ENCODE data around the gene CSNK1D. TPM values are rescaled to one million over a fixed set of nuclear protein-coding genes. Genes with fewer than 3 reads are reported as not detected.
"Not testable (repeated sequence)": the region's sequence is repeated elsewhere in the genome, so short reads cannot be mapped to it uniquely, and the experiment has no call there.

Gene CSNK1D
- total RNA-seq, 1 experiment from 2014 or later, result 196 TPM

DNA sequence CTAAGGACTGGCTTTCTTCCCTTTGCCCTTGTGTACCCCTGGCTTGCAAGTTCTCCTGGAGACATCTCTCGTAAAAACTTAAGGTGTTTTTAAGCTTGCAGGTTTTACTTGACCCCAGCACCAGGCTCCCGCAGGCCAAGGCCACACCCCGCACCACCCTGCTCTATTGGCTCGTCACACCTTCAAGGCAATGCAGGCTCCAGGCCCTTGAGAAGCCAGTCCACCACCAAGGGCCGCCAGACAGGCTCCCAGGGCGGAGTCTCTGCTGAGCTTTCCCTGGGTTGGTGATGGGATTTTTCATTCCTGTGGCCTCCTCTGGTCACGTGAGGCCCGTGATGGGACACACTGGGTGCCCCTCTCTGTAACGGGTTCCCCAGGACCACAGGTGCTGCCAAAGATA is 9.9 kb downstream of the CSNK1D start:
- H3K36me3 Mint-ChIP-seq (ENCODE audit: insufficient read depth, unreplicated experiment), result peaks cover 100% of the 10 kb centered on the region

DNA sequence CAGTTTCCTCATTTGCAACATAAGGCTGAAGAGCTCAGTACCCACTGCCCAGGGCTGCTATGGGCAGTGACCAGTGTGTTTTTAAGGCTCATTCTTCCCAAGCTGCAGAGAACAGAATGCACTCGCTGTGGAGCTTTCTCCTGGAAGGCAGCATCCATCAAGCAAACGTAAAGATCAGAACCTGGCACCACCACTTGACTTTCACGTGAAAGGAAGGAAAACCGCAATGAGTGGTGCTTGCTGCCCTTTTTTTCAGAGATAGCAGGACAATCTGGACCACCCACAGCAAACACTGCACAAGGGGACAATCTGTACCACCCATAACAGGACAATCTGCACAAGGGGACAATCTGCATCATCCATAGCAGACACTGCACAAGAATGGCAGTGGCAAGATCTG is 11.2 kb downstream of the CSNK1D start:
- Mint-ChIP-seq H3K9me3 (ENCODE audit: unreplicated experiment) (no peaks in the 10 kb centered on the region), H3K27me3 (ENCODE audit: insufficient read depth, unreplicated experiment) (no peaks in the 10 kb centered on the region), H3K36me3 (ENCODE audit: insufficient read depth, unreplicated experiment) (peaks cover 100% of the 10 kb centered on the region), H3K27ac (ENCODE audit: unreplicated experiment) (no peak overlapping the region), H3K4me3 (ENCODE audit: unreplicated experiment) (no peak overlapping the region), H3K4me1 (ENCODE audit: low read depth, unreplicated experiment) (peaks cover 18% of the 10 kb centered on the region)
- Histone ChIP-seq H3K36me3 (ENCODE audit: control insufficient read depth, insufficient read depth, low read length) (peaks cover 18% of the 10 kb centered on the region), H3K4me3 (ENCODE audit: low read depth, low read length) (no peak overlapping the region), H3K9me3 (no peaks in the 10 kb centered on the region), H3K4me1 (peaks cover 18% of the 10 kb centered on the region), H3K27me3 (replicated peaks; ENCODE audit: control insufficient read depth, insufficient read depth, low read length) (no peaks in the 10 kb centered on the region)
- ChIA-PET POLR2A (no interaction called here), CTCF (no interaction called here)
- DNase-seq, result no peak
- TF ChIP-seq, protein P1, sequence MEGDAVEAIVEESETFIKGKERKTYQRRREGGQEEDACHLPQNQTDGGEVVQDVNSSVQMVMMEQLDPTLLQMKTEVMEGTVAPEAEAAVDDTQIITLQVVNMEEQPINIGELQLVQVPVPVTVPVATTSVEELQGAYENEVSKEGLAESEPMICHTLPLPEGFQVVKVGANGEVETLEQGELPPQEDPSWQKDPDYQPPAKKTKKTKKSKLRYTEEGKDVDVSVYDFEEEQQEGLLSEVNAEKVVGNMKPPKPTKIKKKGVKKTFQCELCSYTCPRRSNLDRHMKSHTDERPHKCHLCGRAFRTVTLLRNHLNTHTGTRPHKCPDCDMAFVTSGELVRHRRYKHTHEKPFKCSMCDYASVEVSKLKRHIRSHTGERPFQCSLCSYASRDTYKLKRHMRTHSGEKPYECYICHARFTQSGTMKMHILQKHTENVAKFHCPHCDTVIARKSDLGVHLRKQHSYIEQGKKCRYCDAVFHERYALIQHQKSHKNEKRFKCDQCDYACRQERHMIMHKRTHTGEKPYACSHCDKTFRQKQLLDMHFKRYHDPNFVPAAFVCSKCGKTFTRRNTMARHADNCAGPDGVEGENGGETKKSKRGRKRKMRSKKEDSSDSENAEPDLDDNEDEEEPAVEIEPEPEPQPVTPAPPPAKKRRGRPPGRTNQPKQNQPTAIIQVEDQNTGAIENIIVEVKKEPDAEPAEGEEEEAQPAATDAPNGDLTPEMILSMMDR (IDR thresholded peaks at IDR 0.05; ENCODE audit: insufficient read depth in 1 of 2, low read depth in 1 of 2, low read length in 1 of 2, severe bottlenecking in 1 of 2, unreplicated experiment in 1 of 2), result no peak
- intact Hi-C loops (cut with micrococcal nuclease; ENCODE audit: unreplicated experiment), result no loop called here
- no TSS peak for BruUV-seq (replicated peaks)

More for the DNA sequence above, 9.9 kb downstream of the CSNK1D start:
- TF ChIP-seq, protein P1 (IDR thresholded peaks at IDR 0.05; ENCODE audit: insufficient read depth in 1 of 2, low read depth in 1 of 2, low read length in 1 of 2, severe bottlenecking in 1 of 2, unreplicated experiment in 1 of 2), result no peak
- no TSS peak for BruUV-seq (replicated peaks)
- intact Hi-C loops (cut with micrococcal nuclease; ENCODE audit: unreplicated experiment), result no loop called here
- no peaks in the 10 kb centered on the region for H3K27me3 ChIP-seq (replicated peaks; ENCODE audit: control insufficient read depth, insufficient read depth, low read length)
- ChIA-PET POLR2A (no interaction called here), CTCF (no interaction called here)
- no peaks in the 10 kb centered on the region for H3K9me3 Mint-ChIP-seq (ENCODE audit: unreplicated experiment)
- no peak overlapping the region for H3K4me3 Mint-ChIP-seq (ENCODE audit: unreplicated experiment)
- peaks cover 28% of the 10 kb centered on the region for H3K4me1 ChIP-seq
- H3K9me3 ChIP-seq, result no peaks in the 10 kb centered on the region
- no peak overlapping the region for H3K4me3 ChIP-seq (ENCODE audit: low read depth, low read length)
- DNase-seq, result no peak
- H3K36me3 ChIP-seq (ENCODE audit: control insufficient read depth, insufficient read depth, low read length), result peaks cover 17% of the 10 kb centered on the region
- peaks cover 27% of the 10 kb centered on the region for H3K4me1 Mint-ChIP-seq (ENCODE audit: low read depth, unreplicated experiment)
- H3K27me3 Mint-ChIP-seq (ENCODE audit: insufficient read depth, unreplicated experiment), result no peaks in the 10 kb centered on the region
- no peak overlapping the region for H3K27ac Mint-ChIP-seq (ENCODE audit: unreplicated experiment)

DNA sequence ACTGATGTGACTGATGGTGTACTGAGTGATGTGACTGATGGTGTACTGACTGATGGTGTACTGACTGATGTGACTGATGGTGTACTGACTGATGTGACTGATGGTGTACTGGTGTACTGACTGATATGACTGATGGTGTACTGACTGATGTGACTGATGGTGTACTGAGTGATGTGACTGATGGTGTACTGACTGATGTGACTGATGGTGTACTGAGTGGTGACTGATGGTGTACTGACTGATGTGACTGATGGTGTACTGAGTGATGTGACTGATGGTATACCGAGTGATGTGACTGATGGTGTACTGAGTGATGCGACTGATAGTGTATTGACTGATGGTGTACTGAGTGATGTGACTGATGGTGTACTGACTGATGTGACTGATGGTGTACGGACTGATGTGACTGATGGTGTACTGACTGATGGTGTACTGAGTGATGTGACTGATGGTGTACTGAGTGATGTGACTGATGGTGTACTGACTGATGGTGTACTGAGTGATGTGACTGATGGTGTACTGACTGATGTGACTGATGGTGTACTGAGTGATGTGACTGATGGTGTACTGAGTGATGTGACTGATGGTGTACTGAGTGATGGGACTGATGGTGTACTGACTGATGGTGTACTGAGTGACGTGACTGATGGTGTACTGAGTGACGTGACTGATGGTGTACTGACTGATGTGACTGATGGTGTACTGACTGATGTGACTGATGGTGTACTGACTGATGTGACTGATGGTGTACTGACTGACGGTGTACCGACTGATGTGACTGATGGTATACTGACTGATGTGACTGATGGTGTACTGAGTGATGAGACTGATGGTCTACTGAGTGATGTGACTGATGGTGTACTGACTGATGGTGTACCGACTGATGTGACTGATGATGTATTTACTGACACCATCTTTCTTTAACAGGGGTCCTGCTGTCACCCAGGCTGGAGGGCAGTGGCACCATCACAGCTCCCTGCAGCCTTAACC is 13.2 kb downstream of the CSNK1D start:
- peaks cover 20% of the 10 kb centered on the region for H3K36me3 ChIP-seq (ENCODE audit: control insufficient read depth, insufficient read depth, low read length)
- POLR2A ChIA-PET; H3K27ac Mint-ChIP-seq (ENCODE audit: unreplicated experiment): not testable (repeated sequence)

More for the DNA sequence above, 13.2 kb downstream of the CSNK1D start:
- H3K4me3 ChIP-seq (ENCODE audit: low read depth, low read length); H3K9me3 ChIP-seq; DNase-seq; H3K4me1 Mint-ChIP-seq (ENCODE audit: low read depth, unreplicated experiment); H3K4me1 ChIP-seq; H3K27me3 ChIP-seq (replicated peaks; ENCODE audit: control insufficient read depth, insufficient read depth, low read length); CTCF ChIA-PET; H3K4me3 Mint-ChIP-seq (ENCODE audit: unreplicated experiment); BruUV-seq (replicated peaks); H3K27me3 Mint-ChIP-seq (ENCODE audit: insufficient read depth, unreplicated experiment); H3K9me3 Mint-ChIP-seq (ENCODE audit: unreplicated experiment); intact Hi-C loops (cut with micrococcal nuclease; ENCODE audit: unreplicated experiment): not testable (repeated sequence)
- H3K36me3 Mint-ChIP-seq (ENCODE audit: insufficient read depth, unreplicated experiment), result peaks cover 100% of the 10 kb centered on the region

Measured in Caco-2 (cell line).